ENCODE measurements around the gene DGKG. TPM values are rescaled to one million over a fixed set of nuclear protein-coding genes. Genes with fewer than 3 reads are reported as not detected.
A peak's percentile ranks its signal among the peaks of the same experiment; 100 is the strongest.

DGKG gene
- total RNA-seq, result 30.8 TPM
- long read RNA-seq, full-length matches to known transcripts, result 19 of 53 reads
- long read RNA-seq, partial matches to known transcripts, result 25 of 53 reads
- long read RNA-seq, other reads (novel, unspliced or antisense), result 9 of 53 reads

DNA sequence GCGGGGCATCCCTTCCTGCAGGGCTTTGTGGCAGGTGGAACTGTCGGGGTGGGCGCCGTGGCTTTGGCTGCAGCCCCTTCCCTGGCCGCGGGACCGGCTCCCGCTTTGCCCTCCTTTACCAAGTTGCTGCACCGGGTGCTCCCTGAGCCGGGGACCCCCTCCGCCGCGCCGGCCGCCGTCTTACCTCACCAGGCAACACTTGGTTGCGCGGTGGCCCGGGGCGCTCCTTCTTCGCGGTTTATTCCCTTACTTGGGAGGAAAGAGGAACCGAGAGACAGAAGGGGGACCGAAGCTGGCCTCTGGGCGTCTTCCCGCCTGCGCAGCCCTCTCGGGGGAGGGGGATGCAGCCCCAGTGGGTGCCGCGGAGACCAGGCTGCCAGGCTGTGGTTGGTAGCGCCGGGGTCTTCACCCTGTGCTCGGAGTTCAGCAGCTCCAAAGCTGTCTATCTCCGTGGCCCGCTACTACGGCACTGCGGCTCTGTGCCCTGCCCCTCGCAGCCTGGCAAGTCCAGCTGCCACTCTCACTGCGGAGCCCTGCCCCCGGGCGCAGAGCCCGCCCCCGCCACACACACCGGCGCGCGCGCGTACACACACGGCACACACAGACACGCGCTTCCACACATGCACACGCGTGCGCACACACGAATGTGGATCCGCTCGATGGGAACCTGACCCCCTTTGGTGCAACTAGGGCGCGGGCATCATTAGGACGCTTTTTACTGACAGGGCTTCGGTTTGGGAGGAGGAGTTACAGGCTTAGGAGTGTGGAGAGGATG, at the start of gene DGKG:
Gene DGKG, minus strand, starts transcription at position 473 of the 775 bp plus-strand sequence. CDS start 41,775 bp downstream, outside the sequence.
- intact Hi-C loops (cut with DNase I), result no loop called here

DNA sequence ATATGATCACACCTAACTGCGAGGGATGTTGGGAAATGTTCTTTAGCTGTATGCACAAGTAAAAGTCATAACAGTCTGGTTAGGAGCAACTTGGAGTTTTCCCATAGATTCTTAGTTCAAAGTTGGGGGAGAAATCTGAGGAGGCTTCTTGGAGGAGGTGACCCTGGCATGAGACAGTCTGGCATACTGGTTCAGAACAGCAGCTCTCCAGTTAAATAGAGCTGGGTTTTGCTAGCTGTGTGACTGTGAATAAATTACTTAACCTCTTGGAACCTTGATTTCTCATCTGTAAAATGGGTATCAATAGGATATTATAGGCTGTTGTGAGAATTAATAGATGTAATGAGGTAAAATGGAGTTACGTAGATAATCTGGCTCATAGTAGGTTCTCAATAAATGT, 49.1 kb upstream of the DGKG start:
- no peak for ATAC-seq (ENCODE audit: poor library complexity)
- intact Hi-C loops (cut with DNase I), result no loop called here
- no peak for DNase-seq

More for the DNA sequence above, at the start of gene DGKG:
- ATAC-seq (ENCODE audit: poor library complexity) (peak; percentile 81), DNase-seq (peak; percentile 85)

DNA sequence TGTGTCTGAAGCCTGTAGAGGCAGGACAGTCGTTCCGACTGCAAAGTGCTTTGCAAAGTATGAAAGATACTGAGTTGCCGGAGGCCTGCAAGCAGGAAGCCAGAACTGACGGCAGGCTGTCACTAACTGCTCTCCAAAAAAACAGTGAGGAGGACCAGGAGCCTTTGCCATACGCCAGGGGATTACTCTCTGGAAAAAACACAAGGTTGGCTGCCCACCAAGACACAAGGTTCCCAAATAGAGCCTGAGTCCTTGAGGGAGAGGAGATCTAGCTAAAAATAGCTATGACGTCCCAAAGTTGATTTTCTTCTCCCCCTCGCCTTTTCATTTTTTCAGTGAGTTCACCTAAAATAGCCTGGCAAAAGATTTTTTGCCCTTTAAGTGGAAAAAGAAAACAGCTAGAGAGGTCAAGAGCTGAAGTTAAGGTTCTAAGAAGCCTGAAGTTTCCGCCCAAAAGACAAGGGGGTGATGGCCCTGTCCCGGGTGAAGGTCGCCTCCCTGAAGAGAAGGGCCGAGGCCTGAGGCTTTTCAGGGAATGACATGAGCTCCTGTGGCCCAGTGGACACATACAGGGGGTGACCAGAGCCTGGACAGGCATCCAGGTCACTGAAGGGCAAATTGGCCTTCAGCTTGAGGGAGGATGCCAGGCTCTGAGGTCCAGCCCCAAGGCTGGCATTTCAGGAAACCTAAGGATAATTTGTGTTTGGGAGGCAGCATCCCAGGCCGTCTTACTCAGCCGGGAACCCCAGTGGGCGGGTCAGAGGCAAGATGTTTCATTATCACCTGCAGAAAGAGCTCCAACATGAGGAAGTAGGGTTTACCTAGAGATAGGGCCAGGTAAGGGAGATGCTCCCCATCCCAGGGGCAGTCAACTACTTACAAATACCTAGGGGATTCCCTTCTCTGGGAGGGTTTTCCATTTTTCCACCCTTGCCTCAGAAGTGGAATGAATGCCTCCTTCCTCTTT, 44.9 kb upstream of the DGKG start:
- ATAC-seq (ENCODE audit: poor library complexity) (peak; percentile 97), DNase-seq (peak; percentile 73)
- intact Hi-C loops (cut with DNase I), result no loop called here

DNA sequence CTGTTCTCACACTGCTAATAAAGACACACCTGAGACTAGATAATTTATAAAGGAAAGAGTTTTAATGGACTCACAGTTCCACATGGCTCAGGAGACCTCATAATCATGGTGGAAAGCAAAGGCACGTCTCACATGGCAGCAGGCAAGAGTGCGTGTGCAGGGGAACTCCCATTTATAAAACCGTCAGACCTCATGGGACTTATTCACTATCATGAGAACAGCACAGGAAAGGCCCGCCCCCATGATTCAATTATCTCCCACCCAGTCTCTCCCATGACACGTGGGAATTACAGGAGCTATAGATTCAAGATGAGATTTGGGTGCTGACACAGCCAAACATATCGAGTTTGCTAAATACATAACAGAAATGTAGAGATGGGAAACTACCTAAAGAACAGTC, 39.5 kb upstream of the DGKG start:
- DNase-seq, result no peak
- ATAC-seq (ENCODE audit: poor library complexity), result no peak
- intact Hi-C loops (cut with DNase I), result no loop called here

DNA sequence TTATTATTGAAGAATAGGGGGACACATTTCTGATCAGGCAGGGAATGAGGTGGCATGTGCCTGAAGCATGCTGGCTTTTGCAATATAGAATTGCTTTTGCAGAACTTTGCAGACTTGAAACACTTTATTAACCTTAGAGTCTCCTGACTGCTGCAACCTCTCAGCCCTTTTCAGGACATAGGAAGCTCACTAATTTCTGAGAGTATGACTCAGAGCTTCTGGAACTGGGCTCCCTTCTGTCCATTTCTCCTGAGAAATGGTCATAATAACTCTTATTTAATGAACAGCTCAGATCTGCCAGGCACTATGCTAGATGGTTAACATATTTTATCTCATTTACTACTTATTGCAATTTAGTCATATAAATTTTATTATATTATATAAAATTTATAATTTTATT, 38.6 kb upstream of the DGKG start:
- intact Hi-C loops (cut with DNase I), result no loop called here
- DNase-seq, result no peak
- no peak for ATAC-seq (ENCODE audit: poor library complexity)

- no peak for ATAC-seq (ENCODE audit: poor library complexity)
- DNase-seq, result no peak
- intact Hi-C loops (cut with DNase I), result no loop called here
Observed at GRCh38 chr3:186400026-186400425, 38.0 kb upstream of the DGKG start.

GRCh38 chr3:186394566-186395217, 32.7 kb upstream of the DGKG start:
- DNase-seq, result no peak

DNA sequence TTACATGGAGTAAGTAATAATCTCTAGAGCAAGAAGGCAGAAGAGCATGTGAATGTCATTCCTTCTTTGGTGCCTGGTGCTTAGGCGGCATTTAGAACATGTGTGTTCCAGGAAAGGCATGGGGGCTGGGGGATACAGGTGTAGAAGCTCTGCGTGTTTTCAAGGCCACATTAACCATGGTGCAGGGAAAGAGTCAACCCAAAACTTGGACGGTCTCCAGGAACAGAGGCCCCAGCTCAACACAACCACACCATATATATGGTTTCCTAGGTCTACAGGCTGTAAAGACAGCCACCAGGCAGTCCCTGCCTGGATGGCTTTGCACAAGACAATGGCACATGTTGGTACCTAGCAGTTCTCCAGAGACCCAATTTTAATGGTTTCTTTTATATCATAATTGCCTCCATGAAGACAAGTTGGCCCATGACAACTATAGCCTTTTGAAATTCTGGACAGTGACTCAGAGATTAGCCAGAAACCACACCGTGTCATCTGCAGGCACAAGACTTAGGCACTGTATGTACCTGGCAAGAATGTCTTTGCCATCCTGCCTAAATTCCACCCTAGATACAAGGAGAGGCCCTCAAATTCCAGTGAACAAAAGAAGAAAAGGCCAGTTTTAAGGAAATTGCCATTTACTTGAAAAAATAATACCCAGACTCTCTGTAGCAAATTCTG, 25.0 kb upstream of the DGKG start:
- no peak for ATAC-seq (ENCODE audit: poor library complexity)

More at GRCh38 chr3:186394566-186395217, 32.7 kb upstream of the DGKG start:
- intact Hi-C loops (cut with DNase I), result no loop called here
- ATAC-seq (ENCODE audit: poor library complexity), result no peak

GRCh38 chr3:186385856-186386602, 24.0 kb upstream of the DGKG start:
- DNase-seq (no peak), ATAC-seq (ENCODE audit: poor library complexity) (no peak)
- intact Hi-C loops (cut with DNase I), result no loop called here

More for the DNA sequence above, 25.0 kb upstream of the DGKG start:
- intact Hi-C loops (cut with DNase I), result no loop called here
- no peak for DNase-seq

DNA sequence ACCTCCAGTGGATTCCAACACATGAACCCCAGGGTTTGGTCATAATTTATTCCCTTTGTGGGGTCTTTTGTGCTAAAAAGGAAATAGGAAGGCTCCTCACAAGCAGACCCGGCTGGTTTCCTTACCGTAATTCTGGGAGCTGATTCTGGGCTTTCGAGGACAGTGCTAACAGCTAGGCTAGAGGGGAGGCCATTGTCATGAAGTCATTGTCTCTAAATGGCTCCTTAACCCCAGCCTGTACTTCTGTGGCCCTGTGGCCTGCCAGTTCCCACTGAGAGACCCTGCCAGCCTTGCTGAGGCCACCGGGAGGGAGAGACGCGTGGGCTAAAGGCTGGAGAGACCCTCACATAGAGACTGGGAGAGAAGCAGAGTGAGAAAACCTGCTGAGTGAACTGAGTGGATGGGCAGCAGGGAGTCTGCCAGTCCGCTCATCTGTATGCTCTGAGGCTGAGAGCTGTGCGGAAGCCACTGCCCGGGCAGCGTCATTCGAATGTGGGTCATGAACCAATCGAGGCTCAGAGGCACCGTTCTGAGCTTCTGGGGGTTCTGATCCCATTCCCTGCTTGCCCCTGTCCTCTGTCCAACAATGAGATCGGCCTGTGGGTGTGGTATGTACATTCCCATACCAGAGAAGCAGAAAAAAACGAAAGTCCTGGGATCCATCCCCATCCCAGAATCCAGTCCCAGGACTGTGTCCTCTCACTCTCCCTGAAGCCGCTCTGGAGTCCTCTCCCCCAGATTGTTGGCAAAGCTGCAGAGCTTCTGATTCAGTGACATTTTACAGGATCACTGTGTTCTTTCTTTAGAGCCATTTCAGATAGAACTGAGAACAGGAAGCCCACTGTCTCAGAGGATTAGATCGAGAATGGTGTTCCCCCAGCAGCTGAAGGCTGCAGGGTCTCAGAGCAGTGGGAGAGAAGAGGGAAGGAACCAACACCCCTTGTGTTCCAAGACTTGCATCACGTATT, 21.3 kb upstream of the DGKG start:
- ATAC-seq (ENCODE audit: poor library complexity), result peak; percentile 91
- DNase-seq, result peak; percentile 52
- intact Hi-C loops (cut with DNase I), result no loop called here

- intact Hi-C loops (cut with DNase I), result no loop called here
- ATAC-seq (ENCODE audit: poor library complexity) (no peak), DNase-seq (no peak)
Observed at GRCh38 chr3:186382217-186382885, 20.3 kb upstream of the DGKG start.

GRCh38 chr3:186381424-186382216, 19.6 kb upstream of the DGKG start:
- intact Hi-C loops (cut with DNase I), result no loop called here
- DNase-seq (no peak), ATAC-seq (ENCODE audit: poor library complexity) (no peak)

DNA sequence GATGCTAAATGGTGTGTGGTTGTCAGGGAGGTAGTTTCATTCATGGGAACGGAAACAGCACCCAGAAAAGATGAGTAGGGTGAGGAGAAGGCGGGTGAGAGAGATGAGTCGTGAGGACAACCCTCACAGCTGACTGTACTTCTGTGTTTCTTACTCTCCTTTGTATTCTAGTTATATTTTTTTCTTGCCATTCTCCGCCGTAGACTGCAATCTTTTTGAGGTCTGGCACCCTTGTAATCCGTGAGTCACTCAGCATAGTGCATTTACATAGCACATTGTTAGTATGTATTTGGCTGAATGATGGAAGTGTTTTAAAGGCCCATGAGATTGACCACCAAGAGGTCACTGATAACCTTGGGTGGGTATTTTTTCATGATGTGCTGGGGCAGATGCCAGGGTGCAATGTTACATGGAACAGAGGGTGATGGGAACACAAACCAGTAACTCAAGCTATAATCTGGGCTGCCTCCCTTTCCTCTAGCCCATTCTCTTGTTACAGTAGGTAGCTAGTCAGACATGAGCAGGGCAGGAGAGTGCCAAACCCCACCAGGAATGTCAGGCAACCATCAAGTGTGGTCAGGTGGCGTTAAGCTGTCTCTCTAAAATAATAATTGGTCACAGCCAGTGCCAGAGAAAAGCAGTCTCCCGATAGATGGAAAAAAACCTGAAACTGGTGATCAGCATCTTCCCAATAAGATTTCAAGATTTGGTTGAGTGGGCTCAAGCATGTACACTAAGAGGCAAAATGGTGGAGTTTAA, 18.8 kb upstream of the DGKG start:
- ATAC-seq (ENCODE audit: poor library complexity) (peak; percentile 14), DNase-seq (no peak)
- intact Hi-C loops (cut with DNase I), result no loop called here

DNA sequence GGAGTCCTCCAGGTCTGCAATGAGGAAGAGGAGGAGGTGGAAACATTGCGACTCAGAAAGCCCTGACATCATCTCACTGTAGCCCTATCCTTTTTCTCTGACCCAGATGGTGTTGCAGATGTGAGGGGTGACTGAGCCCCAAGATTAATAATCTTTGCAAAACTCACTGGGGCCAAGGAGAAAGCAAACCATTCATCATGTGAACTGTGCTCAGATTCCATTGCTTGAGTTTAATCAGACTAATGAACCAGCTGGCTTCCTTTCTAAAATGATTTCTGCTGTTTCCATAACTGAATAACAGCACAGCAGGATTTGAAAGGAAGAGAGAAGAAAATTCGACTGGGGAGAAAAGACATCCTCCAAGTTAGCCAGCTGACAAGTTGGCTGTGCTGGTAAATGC, 13.4 kb upstream of the DGKG start:
- intact Hi-C loops (cut with DNase I), result no loop called here
- DNase-seq (no peak), ATAC-seq (ENCODE audit: poor library complexity) (no peak)

DNA sequence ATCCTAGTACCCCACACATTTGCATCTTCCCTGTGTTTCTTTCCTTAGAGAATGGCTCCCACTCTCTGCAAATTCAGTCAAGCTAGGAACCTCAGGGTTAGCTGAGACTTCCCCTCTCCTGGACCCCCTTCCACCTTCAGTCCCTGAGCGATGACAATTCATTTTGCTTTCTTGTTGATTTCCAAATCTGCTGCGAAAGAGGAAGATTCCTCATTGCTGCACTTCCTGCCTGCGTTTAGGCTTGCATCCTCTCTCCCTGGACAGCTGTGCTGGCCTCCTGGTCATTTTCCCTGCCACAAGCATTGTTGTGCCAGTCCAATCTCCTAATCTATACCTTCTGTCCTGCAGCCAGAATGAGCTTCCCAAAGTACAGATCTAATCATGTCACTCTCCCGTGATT, 12.3 kb upstream of the DGKG start:
- DNase-seq (no peak), ATAC-seq (ENCODE audit: poor library complexity) (no peak)
- intact Hi-C loops (cut with DNase I), result no loop called here
